Caco-2 (cell line): Measurements from ENCODE around the gene OR56B1. TPM values are rescaled to one million over a fixed set of nuclear protein-coding genes. Genes with fewer than 3 reads are reported as not detected.

ENCODE experiments used
- BruUV-seq: library from RNA; stranded (reverse); fragments of 400-500 nt; replicated peaks from 2 replicates; lab custom pipeline; 2021; lab: Mats Ljungman, UMichigan
- CTCF ChIA-PET: fragments of 300-600 bp; sonication (Branson Sonifier 250); formaldehyde crosslinking; loops from one replicate; lab custom pipeline; 2022; ENCODE audit warnings: antibody characterized with exemption; lab: Charles Lee
- POLR2A ChIA-PET: fragments of 300-600 bp; sonication (Branson Sonifier 250); formaldehyde crosslinking; loops from one replicate; lab custom pipeline; 2022; ENCODE audit warnings: antibody characterized with exemption; lab: Charles Lee
- DNase-seq, 2 experiments: peaks; one replicate each; pipeline versions ENCODE4 v3.0.0 to v3.0.0-alpha.2; 2020 to 2022
- H3K27me3 ChIP-seq: replicated peaks from 2 replicates; pipeline ENCODE4 v1.6.0; 2011; ENCODE audit warnings: low read length; ENCODE audit not compliant: control insufficient read depth, insufficient read depth
- H3K36me3 ChIP-seq: 2 replicates; pipeline ENCODE4 v1.5.1; 2011; ENCODE audit warnings: low read length; ENCODE audit not compliant: control insufficient read depth, insufficient read depth
- H3K4me1 ChIP-seq: fragments of 250-450 bp; sonication (Bioruptor Pico); 2 replicates; pipeline ENCODE4 v1.5.1; 2020; ENCODE audit warnings: mild to moderate bottlenecking
- H3K4me3 ChIP-seq: 2 replicates; pipeline ENCODE4 v1.5.1; 2011; ENCODE audit warnings: low read depth, mild to moderate bottlenecking, control low read depth, low read length
- H3K9me3 ChIP-seq: fragments of 250-450 bp; sonication (Bioruptor Pico); 2 replicates; pipeline ENCODE4 v1.5.1; 2020; ENCODE audit warnings: mild to moderate bottlenecking, moderate library complexity
- H3K27ac Mint-ChIP-seq: one replicate; pipeline ENCODE4 v1.8.0; 2022; ENCODE audit warnings: mixed read lengths; ENCODE audit not compliant: unreplicated experiment
- H3K27me3 Mint-ChIP-seq: one replicate; pipeline ENCODE4 v1.8.0; 2022; ENCODE audit warnings: mixed read lengths; ENCODE audit not compliant: insufficient read depth, unreplicated experiment
- H3K36me3 Mint-ChIP-seq: one replicate; pipeline ENCODE4 v1.8.0; 2022; ENCODE audit warnings: mild to moderate bottlenecking, mixed read lengths; ENCODE audit not compliant: insufficient read depth, unreplicated experiment
- H3K4me1 Mint-ChIP-seq: one replicate; pipeline ENCODE4 v1.8.0; 2022; ENCODE audit warnings: low read depth, mixed read lengths; ENCODE audit not compliant: unreplicated experiment
- H3K4me3 Mint-ChIP-seq: one replicate; pipeline ENCODE4 v1.8.0; 2022; ENCODE audit warnings: mild to moderate bottlenecking, moderate library complexity, mixed read lengths; ENCODE audit not compliant: unreplicated experiment
- H3K9me3 Mint-ChIP-seq: one replicate; pipeline ENCODE4 v1.8.0; 2022; ENCODE audit warnings: mixed read lengths; ENCODE audit not compliant: unreplicated experiment
- CTCF ChIP-seq, 2 experiments: fragments of 200-600 bp in 1 of 2; IDR thresholded peaks; 1 replicate in 1 of 2; 2 replicates in 1 of 2; pipeline versions ENCODE4 v1.5.1 to v1.8.0; 2011 to 2022; ENCODE audit warnings: antibody characterized with exemption in 1 of 2, control low read depth in 1 of 2, inconsistent platforms in 1 of 2, low read depth in 1 of 2, low read length in 1 of 2, mild to moderate bottlenecking in 1 of 2, moderate library complexity in 1 of 2; ENCODE audit not compliant: insufficient read depth in 1 of 2, severe bottlenecking in 1 of 2, unreplicated experiment in 1 of 2
- intact Hi-C: fragments of 100-400 bp; cut with micrococcal nuclease; formaldehyde crosslinking; loops from one replicate; pipeline ENCODE4 v1.10.0; 2022; ENCODE audit not compliant: unreplicated experiment
- total RNA-seq: library from RNA; stranded (reverse); gene quantifications from 2 replicates; pipeline ENCODE4 v1.2.3, GENCODE V29; 2022

OR56B1 gene
- total RNA-seq, 1 experiment from 2014 or later: not detected

- POLR2A ChIA-PET: no interaction called here
- TF ChIP-seq CTCF (IDR thresholded peaks at IDR 0.05; ENCODE audit: insufficient read depth in 1 of 2, low read depth in 1 of 2, low read length in 1 of 2, severe bottlenecking in 1 of 2, unreplicated experiment in 1 of 2): no peak
- Mint-ChIP-seq H3K36me3 (no peaks in the 10 kb centered on the region), H3K9me3 (no peaks in the 10 kb centered on the region), H3K27me3 (peaks cover 3% of the 10 kb centered on the region), H3K4me3 (no peak overlapping the region), H3K4me1 (no peaks in the 10 kb centered on the region), H3K27ac (no peak overlapping the region)
- Histone ChIP-seq H3K9me3 (no peaks in the 10 kb centered on the region), H3K27me3 (no peaks in the 10 kb centered on the region), H3K36me3 (no peaks in the 10 kb centered on the region), H3K4me1 (no peaks in the 10 kb centered on the region), H3K4me3 (no peak overlapping the region)
- intact Hi-C loops: no loop called here
- CTCF ChIA-PET: no interaction called here
- DNase-seq: no peak
- no TSS peak for BruUV-seq
Observed at GRCh38 chr11:5701055-5701577, 35.1 kb upstream of the OR56B1 start.

DNA sequence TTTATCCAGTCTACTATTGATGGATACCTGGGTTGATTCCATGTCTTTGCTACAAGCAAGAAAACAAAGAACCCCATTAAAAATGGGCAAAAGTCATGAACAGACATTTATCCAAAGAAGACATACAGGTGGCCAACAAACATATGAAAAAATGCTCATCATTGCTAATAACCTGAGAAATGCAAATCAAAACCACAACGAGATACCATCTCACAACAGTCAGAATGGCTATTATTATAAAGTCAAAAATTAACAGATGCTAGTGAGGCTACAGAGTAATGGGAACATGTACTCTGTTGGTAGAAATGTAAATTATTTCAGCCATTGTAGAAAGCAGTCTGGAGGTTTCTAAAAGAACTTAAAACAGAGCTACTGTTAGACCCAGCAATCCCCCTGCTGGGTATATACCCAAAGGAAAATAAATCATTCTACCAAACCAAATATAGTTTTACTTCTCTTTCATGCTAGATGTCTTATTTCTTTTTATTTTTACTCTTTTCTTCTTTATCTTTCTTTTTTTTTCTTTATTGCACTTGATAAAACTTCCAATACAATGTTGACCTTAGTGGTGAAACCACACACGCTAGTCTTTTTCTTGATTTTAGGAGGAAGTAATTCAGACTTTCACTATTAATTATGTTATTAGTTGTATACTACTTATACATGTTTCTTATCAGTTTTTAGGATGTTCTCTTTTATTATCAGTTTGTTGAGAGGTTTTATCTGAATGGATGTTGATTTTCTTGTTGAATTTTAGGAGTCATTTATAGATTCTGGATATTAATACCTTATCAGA is 32.3 kb upstream of the OR56B1 start:
- Mint-ChIP-seq H3K9me3 (no peaks in the 10 kb centered on the region), H3K27ac (no peak overlapping the region), H3K27me3 (peaks cover 3% of the 10 kb centered on the region), H3K36me3 (no peaks in the 10 kb centered on the region), H3K4me1 (no peaks in the 10 kb centered on the region), H3K4me3 (no peak overlapping the region)
- Histone ChIP-seq H3K9me3 (no peaks in the 10 kb centered on the region), H3K27me3 (no peaks in the 10 kb centered on the region), H3K4me3 (no peak overlapping the region), H3K36me3 (no peaks in the 10 kb centered on the region), H3K4me1 (no peaks in the 10 kb centered on the region)
- intact Hi-C loops: no loop called here
- ChIA-PET CTCF (interaction anchor here (0.7 kb wide), 1 partner anchor 19 kb away, joined by 3 read pairs; no protein-coding TSS in a partner anchor), POLR2A (no interaction called here)
- no peak for TF ChIP-seq CTCF (IDR thresholded peaks at IDR 0.05; ENCODE audit: insufficient read depth in 1 of 2, low read depth in 1 of 2, low read length in 1 of 2, severe bottlenecking in 1 of 2, unreplicated experiment in 1 of 2)
- no peak for DNase-seq
- BruUV-seq: no TSS peak

GRCh38 chr11:5705688-5706087 is 30.6 kb upstream of the OR56B1 start:
- no peak overlapping the region for H3K4me3 ChIP-seq
- intact Hi-C loops: no loop called here
- no peaks in the 10 kb centered on the region for H3K27me3 ChIP-seq
- no TSS peak for BruUV-seq
- H3K9me3 Mint-ChIP-seq: no peaks in the 10 kb centered on the region
- POLR2A ChIA-PET: no interaction called here
- no peak for DNase-seq
- no peak overlapping the region for H3K27ac Mint-ChIP-seq
- H3K4me1 Mint-ChIP-seq: no peaks in the 10 kb centered on the region
- CTCF ChIA-PET: no interaction called here
- no peak for TF ChIP-seq CTCF (IDR thresholded peaks at IDR 0.05; ENCODE audit: insufficient read depth in 1 of 2, low read depth in 1 of 2, low read length in 1 of 2, severe bottlenecking in 1 of 2, unreplicated experiment in 1 of 2)
- no peaks in the 10 kb centered on the region for H3K36me3 ChIP-seq
- H3K4me1 ChIP-seq: no peaks in the 10 kb centered on the region
- no peaks in the 10 kb centered on the region for H3K36me3 Mint-ChIP-seq
- H3K9me3 ChIP-seq: no peaks in the 10 kb centered on the region
- peaks cover 6% of the 10 kb centered on the region for H3K27me3 Mint-ChIP-seq
- H3K4me3 Mint-ChIP-seq: no peak overlapping the region
